Ishikawa (cell line): ENCODE results near the gene VPS26C.

ENCODE experiments used
- CEBPB ChIP-seq: IDR thresholded peaks from 2 replicates; pipeline ENCODE4 v1.6.1; 2012
- CREB1 ChIP-seq: IDR thresholded peaks from 2 replicates; pipeline ENCODE4 v1.6.1; 2012; ENCODE audit warnings: low read depth
- EGR1 ChIP-seq: IDR thresholded peaks from 2 replicates; pipeline ENCODE4 v1.6.1; 2012
- EP300 ChIP-seq: IDR thresholded peaks from 2 replicates; pipeline ENCODE4 v1.6.1; 2012; ENCODE audit warnings: borderline replicate concordance
- FOXM1 ChIP-seq: IDR thresholded peaks from 2 replicates; pipeline ENCODE4 v1.6.1; 2012; ENCODE audit warnings: low read depth, borderline replicate concordance
- MAX ChIP-seq: IDR thresholded peaks from 2 replicates; pipeline ENCODE4 v1.6.1; 2012
- NFIC ChIP-seq: IDR thresholded peaks from 2 replicates; pipeline ENCODE4 v1.6.1; 2012
- RAD21 ChIP-seq: IDR thresholded peaks from 2 replicates; pipeline ENCODE4 v1.6.1; 2012; ENCODE audit warnings: low read depth
- TAF1 ChIP-seq: IDR thresholded peaks from 2 replicates; pipeline ENCODE4 v1.6.1; 2012; ENCODE audit warnings: low read depth, mild to moderate bottlenecking
- TCF12 ChIP-seq: IDR thresholded peaks from 2 replicates; pipeline ENCODE4 v1.6.1; 2012; ENCODE audit warnings: low read depth
- TEAD4 ChIP-seq: IDR thresholded peaks from 2 replicates; pipeline ENCODE4 v1.6.1; 2012
- USF1 ChIP-seq: IDR thresholded peaks from 2 replicates; pipeline ENCODE4 v1.6.1; 2012
- YY1 ChIP-seq: IDR thresholded peaks from 2 replicates; pipeline ENCODE4 v1.6.1; 2012; ENCODE audit warnings: low read depth
- ZBTB7A ChIP-seq: IDR thresholded peaks from 2 replicates; pipeline ENCODE4 v1.6.1; 2012; ENCODE audit warnings: low read depth
- TF ChIP-seq, protein P1 (sequence below): IDR thresholded peaks from 2 replicates; pipeline ENCODE4 v1.6.1; 2012; ENCODE audit warnings: low read depth, mild to moderate bottlenecking

Gene VPS26C

DNA sequence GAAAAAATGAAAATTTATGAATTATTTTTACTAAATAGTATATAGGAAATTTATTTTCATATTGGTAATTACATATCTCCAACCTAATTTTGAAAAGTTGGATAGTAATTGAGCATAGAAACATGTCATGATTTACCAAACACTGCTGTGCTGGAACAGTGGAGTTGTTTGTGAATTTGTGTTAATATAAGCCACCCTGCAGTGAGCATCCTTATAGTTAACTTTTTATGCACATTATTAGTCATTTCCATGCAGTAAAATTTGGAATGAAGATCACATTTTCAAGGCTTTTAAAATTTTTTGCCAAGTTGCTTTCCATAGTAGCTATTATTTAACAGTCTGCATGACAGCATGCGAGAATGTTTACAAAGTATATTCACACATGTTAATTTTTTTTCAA lies 78.3 kb downstream of the VPS26C start:
- TF ChIP-seq YY1 (no peak), RAD21 (no peak), ZBTB7A (no peak), TCF12 (no peak), MAX (no peak), NFIC (no peak), FOXM1 (no peak), TEAD4 (no peak)

DNA sequence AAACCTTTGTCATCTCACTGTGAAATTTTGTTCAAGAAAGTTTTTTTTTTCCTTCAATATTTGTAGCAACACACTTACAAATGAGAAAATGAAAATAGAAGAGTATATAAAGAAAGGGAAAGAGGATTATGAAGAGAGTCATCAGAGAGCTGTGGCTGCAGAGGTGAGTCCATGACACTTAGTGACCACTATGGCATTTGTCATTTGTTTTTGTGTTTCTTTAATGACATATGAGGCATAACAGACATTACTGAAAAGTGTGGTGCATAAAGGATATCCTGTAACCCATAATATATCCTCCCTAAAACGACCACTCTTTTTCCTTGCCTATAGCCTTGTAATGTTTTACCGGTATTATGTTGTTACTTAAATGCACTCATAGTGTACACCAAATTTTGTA lies 80.2 kb downstream of the VPS26C start:
- no peak for TF ChIP-seq YY1
- no peak for TF ChIP-seq EGR1
- TF ChIP-seq NFIC, result no peak
- no peak for TF ChIP-seq USF1
- TF ChIP-seq, protein P1, sequence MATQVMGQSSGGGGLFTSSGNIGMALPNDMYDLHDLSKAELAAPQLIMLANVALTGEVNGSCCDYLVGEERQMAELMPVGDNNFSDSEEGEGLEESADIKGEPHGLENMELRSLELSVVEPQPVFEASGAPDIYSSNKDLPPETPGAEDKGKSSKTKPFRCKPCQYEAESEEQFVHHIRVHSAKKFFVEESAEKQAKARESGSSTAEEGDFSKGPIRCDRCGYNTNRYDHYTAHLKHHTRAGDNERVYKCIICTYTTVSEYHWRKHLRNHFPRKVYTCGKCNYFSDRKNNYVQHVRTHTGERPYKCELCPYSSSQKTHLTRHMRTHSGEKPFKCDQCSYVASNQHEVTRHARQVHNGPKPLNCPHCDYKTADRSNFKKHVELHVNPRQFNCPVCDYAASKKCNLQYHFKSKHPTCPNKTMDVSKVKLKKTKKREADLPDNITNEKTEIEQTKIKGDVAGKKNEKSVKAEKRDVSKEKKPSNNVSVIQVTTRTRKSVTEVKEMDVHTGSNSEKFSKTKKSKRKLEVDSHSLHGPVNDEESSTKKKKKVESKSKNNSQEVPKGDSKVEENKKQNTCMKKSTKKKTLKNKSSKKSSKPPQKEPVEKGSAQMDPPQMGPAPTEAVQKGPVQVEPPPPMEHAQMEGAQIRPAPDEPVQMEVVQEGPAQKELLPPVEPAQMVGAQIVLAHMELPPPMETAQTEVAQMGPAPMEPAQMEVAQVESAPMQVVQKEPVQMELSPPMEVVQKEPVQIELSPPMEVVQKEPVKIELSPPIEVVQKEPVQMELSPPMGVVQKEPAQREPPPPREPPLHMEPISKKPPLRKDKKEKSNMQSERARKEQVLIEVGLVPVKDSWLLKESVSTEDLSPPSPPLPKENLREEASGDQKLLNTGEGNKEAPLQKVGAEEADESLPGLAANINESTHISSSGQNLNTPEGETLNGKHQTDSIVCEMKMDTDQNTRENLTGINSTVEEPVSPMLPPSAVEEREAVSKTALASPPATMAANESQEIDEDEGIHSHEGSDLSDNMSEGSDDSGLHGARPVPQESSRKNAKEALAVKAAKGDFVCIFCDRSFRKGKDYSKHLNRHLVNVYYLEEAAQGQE, result no peak
- TF ChIP-seq ZBTB7A, result no peak
- TF ChIP-seq CEBPB, result no peak
- no peak for TF ChIP-seq RAD21
- TF ChIP-seq TEAD4, result no peak
- no peak for TF ChIP-seq FOXM1
- no peak for TF ChIP-seq EP300
- no peak for TF ChIP-seq TAF1
- no peak for TF ChIP-seq CREB1
- no peak for TF ChIP-seq TCF12
- no peak for TF ChIP-seq MAX

DNA sequence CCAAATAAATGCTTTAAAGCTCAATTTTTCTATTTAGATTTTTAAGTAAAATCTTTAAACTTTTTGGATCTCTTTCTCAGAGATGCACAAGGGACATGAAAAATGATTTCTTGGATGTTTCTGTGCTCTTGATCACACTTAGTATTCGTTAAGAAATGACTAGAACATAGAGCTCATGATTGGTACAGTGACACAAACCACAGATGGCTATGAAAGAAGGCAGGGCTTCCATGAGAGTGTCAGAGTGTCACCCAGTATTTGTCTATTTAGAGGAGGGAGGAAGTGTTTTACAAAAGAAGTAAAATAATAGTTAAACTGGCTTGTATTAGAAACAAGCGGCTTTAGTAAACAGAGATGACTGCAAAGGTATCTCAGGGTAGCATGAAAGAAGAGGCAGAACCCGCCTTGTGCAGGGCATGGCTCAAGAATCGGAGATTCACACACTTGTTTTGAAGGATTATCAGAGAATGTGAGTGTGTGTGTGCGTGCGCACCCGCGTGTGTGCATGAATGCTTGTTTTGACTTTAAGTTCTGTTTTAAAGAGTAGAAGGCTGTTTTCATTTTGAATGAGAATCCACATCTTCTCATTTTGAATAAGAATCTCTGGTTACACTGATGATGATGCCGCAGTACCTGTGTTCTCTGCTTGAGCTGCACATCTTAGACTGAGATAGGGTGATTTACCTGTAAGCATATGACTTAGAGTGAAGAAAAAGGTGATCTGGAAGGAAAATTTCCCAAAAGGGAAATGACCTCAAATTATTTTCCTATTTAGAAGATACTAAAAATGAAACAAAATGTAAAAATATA lies 82.1 kb downstream of the VPS26C start:
- no peak for TF ChIP-seq USF1
- TF ChIP-seq TAF1, result no peak
- TF ChIP-seq MAX, result no peak
- TF ChIP-seq TEAD4, result no peak
- no peak for TF ChIP-seq EP300
- no peak for TF ChIP-seq RAD21
- no peak for TF ChIP-seq EGR1
- TF ChIP-seq, protein P1, result no peak
- TF ChIP-seq YY1, result no peak
- no peak for TF ChIP-seq ZBTB7A
- TF ChIP-seq TCF12, result no peak

DNA sequence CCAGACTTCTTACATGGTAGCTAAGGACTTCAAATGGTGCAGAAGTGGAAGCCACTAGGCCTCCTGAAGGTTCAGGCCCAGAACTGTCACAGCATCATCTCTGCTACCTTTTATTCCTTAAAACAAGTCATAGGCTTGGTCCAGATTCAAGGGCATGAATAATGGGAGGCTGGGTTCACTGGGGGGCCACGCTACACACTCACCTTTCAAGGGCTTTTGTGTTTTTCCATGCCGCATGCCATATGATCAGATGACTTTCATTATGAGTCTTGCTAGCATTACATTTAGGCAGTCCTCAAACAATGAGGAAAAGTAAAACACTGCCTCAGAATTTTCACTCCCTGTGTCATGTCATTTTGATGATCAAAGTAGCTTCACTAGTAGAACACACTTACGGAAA lies 83.4 kb downstream of the VPS26C start:
- TF ChIP-seq EGR1, result no peak
- TF ChIP-seq CEBPB, result no peak
- TF ChIP-seq RAD21, result no peak
- no peak for TF ChIP-seq YY1
- no peak for TF ChIP-seq TCF12
- no peak for TF ChIP-seq ZBTB7A
- TF ChIP-seq CREB1, result no peak
- TF ChIP-seq EP300, result no peak
- TF ChIP-seq NFIC, result no peak
- TF ChIP-seq TEAD4, result no peak
- TF ChIP-seq USF1, result no peak
- TF ChIP-seq, protein P1, result no peak
